ENCODE measurements around the gene PPP2R5E. TPM values are rescaled to one million over a fixed set of nuclear protein-coding genes. Genes with fewer than 3 reads are reported as not detected.

PPP2R5E gene
- total RNA-seq, 1 donor from 2014 or later: 22.3 TPM

GRCh38 chr14:63394841-63395240 is 148.3 kb downstream of the PPP2R5E start:
- no peak for DNase-seq (ENCODE audit: low read depth)
- Histone ChIP-seq H3K36me3 (ENCODE audit: control insufficient read depth, insufficient read depth, low read length) (peaks cover 2% of the 10 kb centered on the region), H3K4me3 (ENCODE audit: low read depth, low read length) (no peak overlapping the region), H3K27me3 (ENCODE audit: control insufficient read depth, insufficient read depth, low read length) (no peaks in the 10 kb centered on the region)
- TF ChIP-seq CTCF (IDR thresholded peaks at IDR 0.05; ENCODE audit: insufficient read depth, low read length, poor library complexity, severe bottlenecking): no peak

GRCh38 chr14:63394432-63394831 is 148.7 kb downstream of the PPP2R5E start:
- no peak for DNase-seq (ENCODE audit: low read depth)
- Histone ChIP-seq H3K4me3 (ENCODE audit: low read depth, low read length) (no peak overlapping the region), H3K36me3 (ENCODE audit: control insufficient read depth, insufficient read depth, low read length) (peaks cover 2% of the 10 kb centered on the region), H3K27me3 (ENCODE audit: control insufficient read depth, insufficient read depth, low read length) (no peaks in the 10 kb centered on the region)
- no peak for TF ChIP-seq CTCF (IDR thresholded peaks at IDR 0.05; ENCODE audit: insufficient read depth, low read length, poor library complexity, severe bottlenecking)

GRCh38 chr14:63393012-63393411 is 150.2 kb downstream of the PPP2R5E start:
- no peak for TF ChIP-seq CTCF (IDR thresholded peaks at IDR 0.05; ENCODE audit: insufficient read depth, low read length, poor library complexity, severe bottlenecking)
- Histone ChIP-seq H3K27me3 (ENCODE audit: control insufficient read depth, insufficient read depth, low read length) (no peaks in the 10 kb centered on the region), H3K4me3 (ENCODE audit: low read depth, low read length) (no peak overlapping the region), H3K36me3 (ENCODE audit: control insufficient read depth, insufficient read depth, low read length) (peaks cover 2% of the 10 kb centered on the region)
- no peak for DNase-seq (ENCODE audit: low read depth)

- no peak for DNase-seq (ENCODE audit: low read depth)
- Histone ChIP-seq H3K36me3 (ENCODE audit: control insufficient read depth, insufficient read depth, low read length) (peaks cover 2% of the 10 kb centered on the region), H3K27me3 (ENCODE audit: control insufficient read depth, insufficient read depth, low read length) (no peaks in the 10 kb centered on the region), H3K4me3 (ENCODE audit: low read depth, low read length) (no peak overlapping the region)
- no peak for TF ChIP-seq CTCF (IDR thresholded peaks at IDR 0.05; ENCODE audit: insufficient read depth, low read length, poor library complexity, severe bottlenecking)
Measured at GRCh38 chr14:63392236-63392635, 150.9 kb downstream of the PPP2R5E start.

- H3K36me3 ChIP-seq (ENCODE audit: control insufficient read depth, insufficient read depth, low read length): peaks cover 3% of the 10 kb centered on the region
- no peaks in the 10 kb centered on the region for H3K27me3 ChIP-seq (ENCODE audit: control insufficient read depth, insufficient read depth, low read length)
- peak; percentile 84 for TF ChIP-seq CTCF (IDR thresholded peaks at IDR 0.05; ENCODE audit: insufficient read depth, low read length, poor library complexity, severe bottlenecking)
- H3K4me3 ChIP-seq (ENCODE audit: low read depth, low read length): no peak overlapping the region
- DNase-seq (ENCODE audit: low read depth): peak; percentile 12
Measured at GRCh38 chr14:63388766-63389431, 154.3 kb downstream of the PPP2R5E start.

GRCh38 chr14:63387711-63388110 is 155.5 kb downstream of the PPP2R5E start:
- peaks cover 4% of the 10 kb centered on the region for H3K36me3 ChIP-seq (ENCODE audit: control insufficient read depth, insufficient read depth, low read length)

More at GRCh38 chr14:63387711-63388110, 155.5 kb downstream of the PPP2R5E start:
- Histone ChIP-seq H3K27me3 (ENCODE audit: control insufficient read depth, insufficient read depth, low read length) (no peaks in the 10 kb centered on the region), H3K4me3 (ENCODE audit: low read depth, low read length) (no peak overlapping the region)
- TF ChIP-seq CTCF (IDR thresholded peaks at IDR 0.05; ENCODE audit: insufficient read depth, low read length, poor library complexity, severe bottlenecking): no peak
- DNase-seq (ENCODE audit: low read depth): no peak

Data from kidney epithelial cell (primary cell).